Neural progenitor cell (in vitro differentiated cells): ENCODE results near the gene KRT5. TPM values are rescaled to one million over a fixed set of nuclear protein-coding genes. Genes with fewer than 3 reads are reported as not detected.
"Not testable (repeated sequence)": the region's sequence is repeated elsewhere in the genome, so short reads cannot be mapped to it uniquely, and the experiment has no call there.

Experiments used
- DNase-seq: peaks from one replicate; pipeline ENCODE4 v3.0.0-alpha.2; 2016; ENCODE audit warnings: low spot score
- H2AFZ ChIP-seq: fragments of 200-600 bp; sonication (generic); replicated peaks from 2 replicates; pipeline ENCODE4 v1.6.1; 2016; ENCODE audit warnings: antibody characterized with exemption
- H3F3A ChIP-seq: fragments of 200-600 bp; sonication (generic); 2 replicates; pipeline ENCODE4 v1.6.1; 2016; ENCODE audit warnings: antibody characterized with exemption, low read depth
- H3K27ac ChIP-seq: fragments of 200-600 bp; sonication (generic); 2 replicates; pipeline ENCODE4 v1.5.1; 2016; ENCODE audit warnings: mild to moderate bottlenecking
- H3K27me3 ChIP-seq: fragments of 200-600 bp; sonication (generic); 2 replicates; pipeline ENCODE4 v1.6.1; 2016; ENCODE audit warnings: mild to moderate bottlenecking, moderate library complexity
- H3K36me3 ChIP-seq: fragments of 200-600 bp; sonication (generic); 2 replicates; pipeline ENCODE4 v1.5.1; 2016
- H3K4me1 ChIP-seq: fragments of 200-600 bp; sonication (generic); 2 replicates; pipeline ENCODE4 v1.6.1; 2016; ENCODE audit warnings: mixed run types
- H3K4me2 ChIP-seq: fragments of 200-600 bp; sonication (generic); 2 replicates; pipeline ENCODE4 v1.6.1; 2016
- H3K4me3 ChIP-seq: fragments of 200-600 bp; sonication (generic); 2 replicates; pipeline ENCODE4 v1.5.1; 2016
- H3K79me2 ChIP-seq: fragments of 200-600 bp; sonication (generic); 2 replicates; pipeline ENCODE4 v1.6.1; 2016; ENCODE audit warnings: low read depth
- H3K9ac ChIP-seq: fragments of 200-600 bp; sonication (generic); 2 replicates; pipeline ENCODE4 v1.6.1; 2016
- H3K9me3 ChIP-seq: fragments of 200-600 bp; sonication (generic); 2 replicates; pipeline ENCODE4 v1.5.1; 2016; ENCODE audit warnings: low read depth
- H4K20me1 ChIP-seq: fragments of 200-600 bp; sonication (generic); 2 replicates; pipeline ENCODE4 v1.6.1; 2016; ENCODE audit warnings: low read depth
- H3K27ac Mint-ChIP-seq: 3 replicates; pipeline ENCODE4 v1.8.0; 2021; ENCODE audit warnings: mixed read lengths
- H3K27me3 Mint-ChIP-seq: 2 replicates; pipeline ENCODE4 v1.8.0; 2022; ENCODE audit warnings: low read depth, mild to moderate bottlenecking, inconsistent platforms, moderate library complexity, mixed read lengths; ENCODE audit not compliant: insufficient read depth
- H3K36me3 Mint-ChIP-seq: 3 replicates; pipeline ENCODE4 v1.8.0; 2021; ENCODE audit warnings: mixed read lengths
- H3K4me1 Mint-ChIP-seq: 3 replicates; pipeline ENCODE4 v1.8.0; 2021; ENCODE audit warnings: mixed read lengths
- H3K4me3 Mint-ChIP-seq: 3 replicates; pipeline ENCODE4 v1.8.0; 2021; ENCODE audit warnings: mild to moderate bottlenecking, moderate library complexity, mixed read lengths
- H3K9me3 Mint-ChIP-seq: 3 replicates; pipeline ENCODE4 v1.8.0; 2020; ENCODE audit warnings: mixed read lengths
- EZH2 ChIP-seq: fragments of 200-600 bp; sonication (generic); IDR thresholded peaks from 2 replicates; pipeline ENCODE4 v1.6.1; 2017; ENCODE audit warnings: antibody characterized with exemption, mild to moderate bottlenecking, moderate library complexity
- EZH2phosphoT487 ChIP-seq: fragments of 200-600 bp; sonication (generic); IDR thresholded peaks from 2 replicates; pipeline ENCODE4 v1.6.1; 2017; ENCODE audit warnings: antibody characterized with exemption
- total RNA-seq: library from RNA; depleted of rRNA; stranded (reverse); fragments of >200 nt; gene quantifications from 2 replicates; pipeline ENCODE4 v1.2.3, GENCODE V29; 2015; ENCODE audit warnings: low replicate concordance
- TF ChIP-seq, protein P1 (sequence below): fragments of 200-600 bp; sonication (generic); IDR thresholded peaks from 2 replicates; pipeline ENCODE4 v1.5.1; 2017; ENCODE audit warnings: antibody characterized with exemption, mild to moderate bottlenecking

Gene KRT5
- total RNA-seq, 1 donor from 2014 or later, result not detected

DNA sequence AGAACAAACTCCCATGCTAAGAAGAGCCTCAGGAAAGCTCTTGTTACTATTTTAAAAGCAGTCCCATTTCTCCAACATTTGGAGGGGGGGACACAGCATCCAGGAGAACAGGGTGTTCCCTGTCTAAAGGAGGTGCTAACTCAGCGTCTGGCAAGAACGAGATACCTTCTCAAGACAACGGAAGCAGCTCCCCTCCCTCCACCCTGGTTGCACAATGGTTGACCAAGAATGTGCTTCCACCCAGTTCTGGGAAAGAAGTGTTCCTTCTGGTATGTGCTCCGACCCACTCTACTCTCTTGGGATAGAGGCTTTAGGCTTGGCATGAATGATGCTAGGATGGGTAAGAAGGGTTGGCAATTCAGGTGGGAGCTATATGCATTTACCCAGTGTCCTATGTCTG lies 25.7 kb downstream of the KRT5 start:
- H3F3A ChIP-seq, result peaks cover 13% of the 10 kb centered on the region
- H3K27ac ChIP-seq, result no peak overlapping the region
- H2AFZ ChIP-seq, result no peak overlapping the region
- H3K9me3 ChIP-seq, result no peaks in the 10 kb centered on the region
- no peaks in the 10 kb centered on the region for H3K36me3 Mint-ChIP-seq
- no peaks in the 10 kb centered on the region for H4K20me1 ChIP-seq
- H3K9ac ChIP-seq, result no peak overlapping the region
- no peaks in the 10 kb centered on the region for H3K27me3 ChIP-seq
- peaks cover 18% of the 10 kb centered on the region for H3K4me1 ChIP-seq
- no peaks in the 10 kb centered on the region for H3K27me3 Mint-ChIP-seq
- no peak overlapping the region for H3K27ac Mint-ChIP-seq
- no peak for DNase-seq
- H3K79me2 ChIP-seq, result no peaks in the 10 kb centered on the region
- H3K4me2 ChIP-seq, result no peak overlapping the region
- no peak for TF ChIP-seq EZH2phosphoT487
- TF ChIP-seq EZH2, result no peak
- TF ChIP-seq, protein P1, sequence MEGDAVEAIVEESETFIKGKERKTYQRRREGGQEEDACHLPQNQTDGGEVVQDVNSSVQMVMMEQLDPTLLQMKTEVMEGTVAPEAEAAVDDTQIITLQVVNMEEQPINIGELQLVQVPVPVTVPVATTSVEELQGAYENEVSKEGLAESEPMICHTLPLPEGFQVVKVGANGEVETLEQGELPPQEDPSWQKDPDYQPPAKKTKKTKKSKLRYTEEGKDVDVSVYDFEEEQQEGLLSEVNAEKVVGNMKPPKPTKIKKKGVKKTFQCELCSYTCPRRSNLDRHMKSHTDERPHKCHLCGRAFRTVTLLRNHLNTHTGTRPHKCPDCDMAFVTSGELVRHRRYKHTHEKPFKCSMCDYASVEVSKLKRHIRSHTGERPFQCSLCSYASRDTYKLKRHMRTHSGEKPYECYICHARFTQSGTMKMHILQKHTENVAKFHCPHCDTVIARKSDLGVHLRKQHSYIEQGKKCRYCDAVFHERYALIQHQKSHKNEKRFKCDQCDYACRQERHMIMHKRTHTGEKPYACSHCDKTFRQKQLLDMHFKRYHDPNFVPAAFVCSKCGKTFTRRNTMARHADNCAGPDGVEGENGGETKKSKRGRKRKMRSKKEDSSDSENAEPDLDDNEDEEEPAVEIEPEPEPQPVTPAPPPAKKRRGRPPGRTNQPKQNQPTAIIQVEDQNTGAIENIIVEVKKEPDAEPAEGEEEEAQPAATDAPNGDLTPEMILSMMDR, result no peak
- H3K9me3 Mint-ChIP-seq, result no peaks in the 10 kb centered on the region
- H3K4me1 Mint-ChIP-seq, result peaks cover 21% of the 10 kb centered on the region
- H3K36me3 ChIP-seq, result no peaks in the 10 kb centered on the region
- no peak overlapping the region for H3K4me3 ChIP-seq
- no peak overlapping the region for H3K4me3 Mint-ChIP-seq

DNA sequence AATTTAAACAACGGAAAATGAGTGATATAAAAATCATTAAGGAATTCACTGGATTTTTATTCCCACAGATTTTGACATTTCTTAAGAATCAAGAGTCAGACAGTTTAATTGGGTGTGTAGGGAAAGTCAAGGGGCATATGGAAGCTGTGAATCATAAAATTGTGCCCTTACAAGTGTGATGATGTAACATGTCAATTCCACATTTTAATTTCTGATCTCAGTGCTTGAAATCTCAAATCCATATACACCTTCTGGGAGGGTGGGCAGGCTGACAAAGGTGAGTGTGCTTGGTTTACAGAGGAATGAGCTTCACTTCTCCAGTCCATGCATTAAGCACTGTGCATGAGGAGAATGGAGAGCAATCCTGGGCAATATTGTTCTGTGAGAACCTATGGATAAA lies 26.1 kb downstream of the KRT5 start:
- no peak overlapping the region for H3K4me3 ChIP-seq
- H3K36me3 Mint-ChIP-seq, result no peaks in the 10 kb centered on the region
- H3K27me3 ChIP-seq, result no peaks in the 10 kb centered on the region
- TF ChIP-seq, protein P1, result no peak
- TF ChIP-seq EZH2phosphoT487 (no peak), EZH2 (no peak)
- no peaks in the 10 kb centered on the region for H4K20me1 ChIP-seq
- no peak overlapping the region for H3K27ac ChIP-seq
- H3K4me1 ChIP-seq, result peaks cover 18% of the 10 kb centered on the region
- peaks cover 21% of the 10 kb centered on the region for H3K4me1 Mint-ChIP-seq
- H3K27ac Mint-ChIP-seq, result no peak overlapping the region
- DNase-seq, result no peak
- H3K4me3 Mint-ChIP-seq, result no peak overlapping the region
- no peaks in the 10 kb centered on the region for H3K9me3 ChIP-seq
- H3K27me3 Mint-ChIP-seq, result no peaks in the 10 kb centered on the region
- H3K9ac ChIP-seq, result no peak overlapping the region
- no peak overlapping the region for H2AFZ ChIP-seq
- H3K4me2 ChIP-seq, result no peak overlapping the region
- peaks cover 13% of the 10 kb centered on the region for H3F3A ChIP-seq
- no peaks in the 10 kb centered on the region for H3K9me3 Mint-ChIP-seq
- H3K36me3 ChIP-seq, result no peaks in the 10 kb centered on the region
- no peaks in the 10 kb centered on the region for H3K79me2 ChIP-seq

DNA sequence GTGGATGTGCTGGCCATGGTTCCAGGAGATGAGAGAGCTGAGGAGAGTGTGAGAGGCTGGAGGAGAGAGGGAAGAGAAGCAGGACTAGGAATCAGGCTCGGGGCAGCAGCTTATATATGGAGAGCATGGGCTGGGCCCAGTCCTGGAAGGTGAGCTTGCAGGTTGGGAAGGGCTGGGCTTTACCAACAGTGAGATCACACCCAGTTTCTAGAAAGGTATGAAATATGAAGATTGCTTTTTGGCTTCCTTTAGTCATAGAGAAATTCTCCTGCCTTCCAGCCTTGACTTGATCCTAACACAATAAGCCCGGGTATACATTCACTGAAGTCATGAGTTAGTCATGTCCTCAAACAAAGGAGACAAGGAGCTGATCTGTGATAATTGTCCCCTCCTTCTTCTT lies 27.0 kb downstream of the KRT5 start, which contains the start of gene KRT6A:
Gene KRT6A, minus strand, starts transcription at position 86 of the 400 bp plus-strand sequence. Its CDS starts 69 bp downstream, at position 17.
- no peaks in the 10 kb centered on the region for H3K79me2 ChIP-seq
- Mint-ChIP-seq H3K27ac (no peak within 1 kb of the TSS), H3K4me1 (peaks cover 21% of the 10 kb centered on the region), H3K4me3 (no peak within 1 kb of the TSS), H3K27me3 (no peaks in the 10 kb centered on the region), H3K36me3 (no peaks in the 10 kb centered on the region), H3K9me3 (no peaks in the 10 kb centered on the region)
- H3K4me1 ChIP-seq, result peaks cover 18% of the 10 kb centered on the region
- DNase-seq, result no peak
- no peaks in the 10 kb centered on the region for H3K9me3 ChIP-seq
- H3K36me3 ChIP-seq, result no peaks in the 10 kb centered on the region
- no peak within 1 kb of the TSS for H3K4me2 ChIP-seq
- H3K27me3 ChIP-seq, result no peaks in the 10 kb centered on the region
- TF ChIP-seq EZH2 (no peak), EZH2phosphoT487 (no peak)
- TF ChIP-seq, protein P1, result no peak
- no peak within 1 kb of the TSS for H3K9ac ChIP-seq
- H4K20me1 ChIP-seq, result no peaks in the 10 kb centered on the region
- no peak within 1 kb of the TSS for H2AFZ ChIP-seq
- H3K4me3 ChIP-seq, result no peak within 1 kb of the TSS
- no peak within 1 kb of the TSS for H3K27ac ChIP-seq
- H3F3A ChIP-seq, result peaks cover 13% of the 10 kb centered on the region

DNA sequence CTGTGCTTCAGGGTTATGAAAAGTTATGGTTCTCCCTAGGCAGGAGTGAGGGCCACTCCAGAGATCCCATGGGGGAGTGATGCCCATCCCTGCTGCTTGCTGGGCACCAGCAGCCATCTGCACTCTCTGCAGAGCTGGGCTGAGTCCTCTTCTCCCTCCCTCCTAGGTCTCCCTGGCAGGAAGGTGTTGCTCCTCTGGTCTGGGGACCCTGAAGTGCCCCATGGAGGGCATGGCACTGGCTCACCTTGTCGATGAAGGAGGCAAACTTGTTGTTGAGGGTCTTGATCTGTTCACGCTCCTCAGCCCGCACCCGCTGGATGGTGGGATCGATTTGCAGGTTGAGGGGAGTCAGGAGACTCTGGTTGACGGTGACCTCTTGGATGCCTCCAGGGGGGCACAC lies 27.8 kb downstream of the KRT5 start:
- not testable (repeated sequence) for H3K27me3 Mint-ChIP-seq, H3K27ac Mint-ChIP-seq, H3K36me3 ChIP-seq

DNA sequence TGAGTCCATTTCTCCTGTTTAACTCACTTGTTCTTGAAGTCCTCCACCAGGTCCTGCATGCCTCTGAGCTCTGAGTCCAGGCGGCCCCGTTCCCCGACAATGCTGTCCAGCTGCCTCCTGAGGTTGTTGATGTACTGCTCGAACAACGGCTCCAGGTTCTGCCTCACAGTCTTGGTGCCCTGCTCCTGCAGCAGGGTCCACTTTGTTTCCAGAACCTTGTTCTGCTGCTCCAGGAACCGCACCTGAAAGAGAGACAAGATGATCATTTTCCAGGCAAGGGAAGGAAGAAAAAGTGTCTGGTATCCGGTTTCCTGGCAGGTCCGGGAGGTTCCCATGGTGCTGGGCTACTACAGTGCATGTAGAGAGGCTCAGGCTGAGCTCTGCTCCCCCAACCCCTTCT lies 28.7 kb downstream of the KRT5 start:
- not testable (repeated sequence) for H3F3A ChIP-seq, H3K27ac Mint-ChIP-seq, H3K9me3 ChIP-seq, H3K36me3 ChIP-seq, H3K4me3 ChIP-seq, H3K9ac ChIP-seq, DNase-seq, H3K79me2 ChIP-seq, H4K20me1 ChIP-seq, H3K9me3 Mint-ChIP-seq, H3K4me3 Mint-ChIP-seq, H2AFZ ChIP-seq, H3K27me3 ChIP-seq, H3K27ac ChIP-seq, H3K36me3 Mint-ChIP-seq, H3K27me3 Mint-ChIP-seq, H3K4me2 ChIP-seq
- peaks cover 11% of the 10 kb centered on the region for H3K4me1 ChIP-seq
- H3K4me1 Mint-ChIP-seq, result peaks cover 17% of the 10 kb centered on the region

More for the DNA sequence above, 27.8 kb downstream of the KRT5 start:
- not testable (repeated sequence) for H3K4me3 Mint-ChIP-seq, H3K4me3 ChIP-seq, H3K9me3 Mint-ChIP-seq, H4K20me1 ChIP-seq, H3K9me3 ChIP-seq, H3K79me2 ChIP-seq, H3K9ac ChIP-seq, H3K4me2 ChIP-seq, H3K27ac ChIP-seq, H2AFZ ChIP-seq, H3K27me3 ChIP-seq, DNase-seq, H3K36me3 Mint-ChIP-seq
- peaks cover 18% of the 10 kb centered on the region for H3K4me1 ChIP-seq
- H3K4me1 Mint-ChIP-seq, result peaks cover 21% of the 10 kb centered on the region
- H3F3A ChIP-seq, result peaks cover 13% of the 10 kb centered on the region
